ENCODE measurements around the gene MFAP1. TPM values are rescaled to one million over a fixed set of nuclear protein-coding genes. Genes with fewer than 3 reads are reported as not detected.

The MFAP1 gene, protein sequence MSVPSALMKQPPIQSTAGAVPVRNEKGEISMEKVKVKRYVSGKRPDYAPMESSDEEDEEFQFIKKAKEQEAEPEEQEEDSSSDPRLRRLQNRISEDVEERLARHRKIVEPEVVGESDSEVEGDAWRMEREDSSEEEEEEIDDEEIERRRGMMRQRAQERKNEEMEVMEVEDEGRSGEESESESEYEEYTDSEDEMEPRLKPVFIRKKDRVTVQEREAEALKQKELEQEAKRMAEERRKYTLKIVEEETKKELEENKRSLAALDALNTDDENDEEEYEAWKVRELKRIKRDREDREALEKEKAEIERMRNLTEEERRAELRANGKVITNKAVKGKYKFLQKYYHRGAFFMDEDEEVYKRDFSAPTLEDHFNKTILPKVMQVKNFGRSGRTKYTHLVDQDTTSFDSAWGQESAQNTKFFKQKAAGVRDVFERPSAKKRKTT
- total RNA-seq = 27.6 and 31.1 TPM in 2 replicates

DNA sequence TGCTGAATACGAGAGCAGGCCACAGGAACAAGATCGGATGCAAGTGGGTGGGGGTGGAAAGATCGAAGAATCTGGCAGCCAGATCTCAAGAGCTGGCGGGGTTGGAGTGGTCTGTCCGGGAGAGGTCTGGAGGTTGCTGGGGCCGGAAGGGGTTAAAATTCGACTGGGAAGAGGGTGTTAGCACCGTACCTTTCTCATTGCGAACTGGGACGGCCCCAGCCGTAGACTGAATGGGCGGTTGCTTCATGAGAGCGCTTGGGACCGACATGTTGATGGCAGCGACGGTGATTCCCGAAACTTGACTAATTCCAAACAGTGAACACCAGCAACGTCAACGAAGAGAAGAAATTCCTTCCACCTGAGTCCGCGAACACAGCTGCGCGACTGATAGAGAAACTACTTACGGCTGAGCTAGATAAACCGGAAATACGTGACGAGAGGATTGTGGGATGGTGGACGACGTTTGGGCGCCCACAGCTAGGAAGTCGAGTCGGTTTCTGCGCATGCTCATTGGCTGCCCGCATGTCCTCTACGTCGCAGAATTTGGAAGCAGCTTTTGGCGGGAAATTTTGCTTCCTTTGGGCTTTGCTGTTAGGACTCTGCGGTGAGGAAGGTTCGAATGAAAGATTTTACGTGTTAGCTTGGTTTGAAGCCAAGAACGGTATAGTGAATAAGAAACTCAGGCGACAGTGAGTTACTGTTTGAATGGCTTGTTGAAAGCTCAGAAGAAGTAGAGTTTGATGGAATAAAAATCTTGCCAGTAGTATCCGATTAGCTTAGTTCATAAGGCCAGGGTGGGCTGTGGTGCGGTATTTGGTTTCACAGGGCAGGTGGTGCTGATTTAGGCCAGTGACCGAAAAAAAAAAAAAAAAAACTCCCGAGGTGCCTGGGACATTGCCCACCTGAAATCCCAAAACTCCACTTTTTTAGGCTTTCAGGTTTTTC lies at the start of gene MFAP1:
Gene MFAP1 (minus strand): TSS at position 389 of the 945 bp plus-strand sequence. CDS start 121 bp downstream, at position 268.

DNA sequence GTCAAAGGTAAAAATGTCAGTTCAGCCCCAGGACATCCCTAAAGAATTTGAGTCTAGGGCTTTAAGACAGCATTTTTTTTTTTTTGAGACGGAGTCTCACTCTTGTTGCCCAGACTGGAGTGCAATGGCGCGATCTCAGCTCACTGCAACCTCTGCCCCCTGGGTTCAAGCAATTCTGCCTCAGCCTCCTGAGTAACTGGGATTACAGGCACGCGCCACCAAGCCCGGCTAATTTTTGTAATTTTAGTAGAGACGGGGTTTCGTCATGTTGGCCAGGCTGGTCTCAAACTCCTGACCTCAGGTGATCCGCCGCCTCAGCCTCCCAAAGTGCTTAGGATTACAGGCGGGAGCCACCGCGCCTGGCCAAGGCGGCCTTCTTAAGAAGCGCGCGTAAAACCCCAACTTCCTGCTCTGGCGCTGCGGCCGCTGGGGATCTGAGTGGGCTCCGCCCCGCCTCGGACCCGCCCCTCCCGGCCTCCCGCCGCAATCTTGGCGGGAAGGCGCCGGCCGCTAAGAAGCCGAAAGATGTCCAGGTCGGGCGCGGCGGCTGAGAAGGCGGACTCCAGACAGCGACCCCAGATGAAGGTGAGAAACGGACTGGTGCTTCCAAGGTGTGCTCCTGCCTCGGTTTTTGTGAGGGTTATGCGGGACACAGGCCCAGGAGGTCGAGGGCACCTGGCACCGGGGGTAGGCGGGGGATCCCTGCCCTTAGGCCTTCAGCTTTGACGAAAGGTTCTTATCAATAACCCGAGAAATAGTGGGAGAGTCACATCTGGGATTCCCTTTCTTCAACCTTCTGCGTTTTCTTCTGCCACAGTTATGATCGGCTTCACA lies 2.2 kb upstream of the MFAP1 start, which contains the start of gene WDR76:
Gene WDR76 (plus strand): TSS at position 495 of the 834 bp plus-strand sequence. CDS start 31 bp downstream, at position 526.

DNA sequence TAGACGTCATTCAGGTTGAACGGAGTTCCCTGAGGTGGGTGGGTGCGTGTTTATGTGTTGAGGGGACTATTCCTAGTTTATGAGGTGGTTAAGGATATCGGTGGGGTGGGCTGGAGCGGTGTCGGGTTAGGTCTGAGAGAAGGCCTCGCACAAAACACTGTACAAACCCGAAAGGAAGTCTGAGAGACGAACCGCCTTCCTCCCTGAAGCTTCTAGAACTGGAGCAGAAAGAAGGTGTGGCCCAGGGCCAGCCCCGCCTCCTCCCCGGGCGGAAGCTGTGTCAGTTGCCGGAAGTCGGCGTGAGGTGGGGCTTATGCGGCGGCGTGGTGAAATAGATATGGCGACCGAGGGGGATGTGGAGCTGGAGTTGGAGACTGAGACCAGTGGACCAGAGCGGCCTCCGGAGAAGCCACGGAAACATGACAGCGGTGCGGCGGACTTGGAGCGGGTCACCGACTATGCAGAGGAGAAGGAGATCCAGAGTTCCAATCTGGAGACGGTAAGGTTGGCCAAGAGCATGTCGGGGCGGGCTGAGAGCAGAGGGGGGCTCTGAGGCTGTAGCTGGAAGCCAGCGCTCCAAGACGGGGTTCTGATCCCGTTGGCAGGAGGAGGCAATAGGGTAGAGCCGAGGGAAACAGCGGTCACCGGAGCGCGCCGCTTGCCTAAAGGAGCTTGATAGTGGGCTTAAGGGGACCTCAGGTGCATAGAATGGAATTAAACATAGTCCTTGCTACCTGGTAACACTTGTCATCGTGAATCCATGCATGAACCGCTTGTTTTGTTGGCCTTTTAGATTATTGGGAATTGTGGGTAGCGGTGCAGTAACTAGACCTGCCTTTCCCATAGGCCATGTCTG lies 24.0 kb downstream of the MFAP1 start, which contains the start of gene HYPK:
Gene HYPK (plus strand): TSS at position 314 of the 856 bp plus-strand sequence. CDS start 24 bp downstream, at position 338.

DNA sequence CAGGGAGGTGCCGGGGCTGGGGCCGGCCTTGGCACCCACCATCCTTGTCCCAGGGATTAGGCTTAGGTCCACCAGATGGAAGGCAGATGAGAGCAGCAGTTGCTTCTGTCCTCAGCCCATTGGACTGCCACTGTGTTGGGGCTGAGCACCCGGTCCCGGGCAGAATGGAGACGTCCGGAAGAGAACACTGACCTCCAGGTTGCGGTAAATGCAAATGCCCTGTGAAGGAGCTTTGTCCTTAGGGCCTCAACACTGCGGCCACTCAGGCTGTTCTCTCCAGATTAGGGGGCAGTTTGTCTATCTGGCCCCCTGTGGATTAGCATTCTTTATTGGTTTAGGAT lies 24.6 kb downstream of the MFAP1 start, which contains the start of gene SERINC4:
Gene SERINC4 (minus strand): TSS at position 276 of the 341 bp plus-strand sequence. CDS start 234 bp downstream, at position 42.

DNA sequence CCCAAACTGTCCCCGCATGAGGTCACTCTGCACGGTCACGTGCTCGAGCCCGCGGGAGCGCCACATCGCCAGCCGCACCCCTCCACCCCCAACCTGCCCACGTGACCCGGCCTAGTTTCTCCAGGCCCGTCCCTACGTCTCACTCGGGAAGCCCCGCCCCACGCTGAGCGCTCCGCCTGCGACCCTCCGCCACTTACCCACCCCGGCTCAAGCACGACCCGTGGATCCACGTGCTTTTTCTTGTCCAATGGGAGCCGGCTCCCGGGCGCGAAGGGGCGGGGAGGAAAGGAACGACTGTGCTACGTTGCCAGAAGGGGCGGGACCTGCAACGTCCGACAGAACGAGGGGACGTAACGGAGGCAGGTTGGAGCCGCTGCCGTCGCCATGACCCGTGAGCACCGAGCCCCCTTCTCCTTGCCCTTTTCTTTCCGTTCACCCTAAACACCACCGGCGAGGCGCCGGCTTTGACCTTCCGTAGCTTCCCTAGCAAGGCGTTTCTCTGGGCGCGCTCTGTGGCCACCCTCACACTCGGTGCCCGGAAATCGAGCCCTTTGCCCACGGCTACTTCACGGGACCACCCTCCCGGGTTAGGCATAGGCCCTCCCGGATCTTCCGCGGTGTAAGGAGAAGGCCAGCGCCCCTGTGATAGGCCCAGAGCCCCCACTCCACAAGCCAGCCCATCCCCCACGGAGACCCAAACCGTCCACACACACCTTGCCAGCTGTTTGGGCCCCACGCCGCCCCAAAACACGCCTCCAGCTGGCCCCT lies 32.3 kb downstream of the MFAP1 start, which contains the start of gene SERF2:
Gene SERF2 (plus strand): TSS at position 328 of the 768 bp plus-strand sequence. CDS start 57 bp downstream, at position 385.

DNA sequence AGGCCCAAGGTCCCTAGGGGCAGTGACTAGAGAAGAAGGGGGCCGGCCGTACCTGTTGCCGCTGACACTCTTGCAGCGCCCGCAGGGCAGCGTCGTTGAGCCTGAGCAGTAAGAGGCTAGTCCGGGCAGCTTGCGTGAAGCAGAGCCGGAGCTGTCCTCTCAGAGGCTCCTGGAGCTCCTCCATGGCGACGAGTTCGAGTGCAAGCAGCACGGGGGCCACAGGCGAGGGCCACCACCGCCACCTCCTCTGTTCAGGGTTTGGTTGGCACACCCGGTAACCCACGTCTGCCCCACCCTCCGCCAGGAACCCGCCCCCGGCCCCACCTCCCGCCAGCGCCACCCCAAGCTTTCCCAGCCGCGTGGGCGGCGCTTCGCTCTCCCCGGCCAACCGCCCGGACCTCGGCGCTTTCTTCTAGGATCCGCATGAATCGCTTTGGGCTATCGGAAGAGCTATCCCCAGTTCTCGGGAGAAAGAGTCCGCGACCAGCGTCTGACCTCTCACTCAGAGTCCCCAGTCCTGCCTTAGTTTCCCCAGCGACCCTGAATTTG lies 47.7 kb downstream of the MFAP1 start, which contains the start of gene ELL3:
Gene ELL3 (minus strand): TSS at position 249 of the 549 bp plus-strand sequence. CDS start 65 bp downstream, at position 184.

Other genes with a start within 250 kb of the MFAP1 start
- gene PPIP5K1, start 234.5 kb downstream of the MFAP1 start, total RNA-seq = 21.1 and 25.8 TPM in 2 replicates
- gene CKMT1B, start 230.7 kb downstream of the MFAP1 start, total RNA-seq = not detected in 2 replicates
- gene STRC, start 205.9 kb downstream of the MFAP1 start, total RNA-seq = 0.17 TPM in 1 of 2 replicates, not detected in the other
- gene CATSPER2, start 175.8 kb downstream of the MFAP1 start, total RNA-seq = 0.50 and 3.1 TPM in 2 replicates
- gene CKMT1A, start 130.8 kb downstream of the MFAP1 start, total RNA-seq = not detected in 2 replicates
- gene PDIA3, start 78.3 kb downstream of the MFAP1 start, total RNA-seq = 192 and 247 TPM in 2 replicates
- gene ELL3, start 47.7 kb downstream of the MFAP1 start, total RNA-seq = 3.3 and 7.4 TPM in 2 replicates
- gene SERF2, start 32.4 kb downstream of the MFAP1 start, total RNA-seq = 593 and 934 TPM in 2 replicates
- 0.15 TPM in 1 of 2 replicates, not detected in the other for gene SERINC4, start 24.5 kb downstream of the MFAP1 start, total RNA-seq
- gene HYPK, start 24.1 kb downstream of the MFAP1 start, total RNA-seq = 5.1 and 7.9 TPM in 2 replicates
- gene WDR76, start 2.3 kb upstream of the MFAP1 start, total RNA-seq = 4.1 and 24.7 TPM in 2 replicates

Data from smooth muscle cell of trachea (primary cell).